H1 (cell line): ENCODE results near the gene ZNF598. TPM values are rescaled to one million over a fixed set of nuclear protein-coding genes. Genes with fewer than 3 reads are reported as not detected.

Experiments used
- BACH1 ChIP-seq: IDR thresholded peaks from 2 replicates; pipeline ENCODE4 v1.6.1; 2012; ENCODE audit warnings: low read length, improper control_type of control experiment
- CTBP2 ChIP-seq: IDR thresholded peaks from 2 replicates; pipeline ENCODE4 v1.7.0; 2011; ENCODE audit warnings: borderline replicate concordance, mild to moderate bottlenecking, moderate library complexity, mixed read lengths, low read length; ENCODE audit not compliant: insufficient read depth, insufficient read length
- KDM1A ChIP-seq: fragments of 200-600, 300-600 bp; sonication (generic); IDR thresholded peaks from 2 replicates; pipeline ENCODE4 v1.7.1; 2016; ENCODE audit warnings: mild to moderate bottlenecking, low read length, borderline replicate concordance
- KDM4A ChIP-seq: IDR thresholded peaks from one replicate; pipeline ENCODE4 v1.7.1; 2012; ENCODE audit warnings: low read depth, mild to moderate bottlenecking, moderate library complexity, low read length, inconsistent platforms; ENCODE audit not compliant: severe bottlenecking
- SIRT6 ChIP-seq: IDR thresholded peaks from one replicate; pipeline ENCODE4 v1.7.1; 2012; ENCODE audit warnings: low read length, inconsistent platforms
- SRF ChIP-seq: IDR thresholded peaks from 2 replicates; pipeline ENCODE4 v1.6.1; 2011; ENCODE audit warnings: mild to moderate bottlenecking, low read depth, low read length, moderate library complexity
- TAF1 ChIP-seq: IDR thresholded peaks from 2 replicates; pipeline ENCODE4 v1.6.1; 2011; ENCODE audit warnings: mild to moderate bottlenecking, low read depth, low read length
- ZNF274 ChIP-seq: IDR thresholded peaks from 2 replicates; pipeline ENCODE4 v1.7.0; 2012; ENCODE audit warnings: low read length, borderline replicate concordance; ENCODE audit errors: extremely low read depth
- polyA plus RNA-seq, 7 experiments: library from polyadenylated mRNA; depleted of rRNA in 3 of 7; stranded (reverse) in 5 of 7; unstranded in 2 of 7; fragments of >200 nt in 5 of 7; fragments of 200-250 nt in 2 of 7; gene quantifications; 1 replicate in 5 of 7; 2 replicates in 1 of 7; 4 replicates in 1 of 7; pipeline versions ENCODE4 v1.2.1 to v1.2.3, GENCODE V29; 2011 to 2013; ENCODE audit warnings: missing spikeins in 2 of 7, mixed read lengths in 2 of 7
- total RNA-seq: library from RNA; stranded (reverse); fragmentation: NEBNext Ultra II Directional; extraction: Animal tissue kit (Norgen Biotek cat#: 25700); gene quantifications from 2 replicates; pipeline ENCODE4 v1.2.1, GENCODE V29; 2021
- TF ChIP-seq, protein P1 (sequence below): fragments of 300-600 bp; sonication (generic); IDR thresholded peaks from 2 replicates; pipeline ENCODE4 v1.7.1; 2012; ENCODE audit warnings: low read length, moderate library complexity, mild to moderate bottlenecking, inconsistent platforms; ENCODE audit not compliant: insufficient replicate concordance
- TF ChIP-seq, protein P2 (sequence below): IDR thresholded peaks from 2 replicates; pipeline ENCODE4 v1.6.1; 2012; ENCODE audit warnings: inconsistent platforms

The ZNF598 gene
- total and polyA plus RNA-seq, 2 of the 8 experiments (the other 6 are each of a cell fraction or from before 2014, with no cell fraction given), result 29.3 to 47.6 TPM

GRCh38 chr16:1991948-1992703 is 17.5 kb downstream of the ZNF598 start (continued):
- TF ChIP-seq, protein P1, sequence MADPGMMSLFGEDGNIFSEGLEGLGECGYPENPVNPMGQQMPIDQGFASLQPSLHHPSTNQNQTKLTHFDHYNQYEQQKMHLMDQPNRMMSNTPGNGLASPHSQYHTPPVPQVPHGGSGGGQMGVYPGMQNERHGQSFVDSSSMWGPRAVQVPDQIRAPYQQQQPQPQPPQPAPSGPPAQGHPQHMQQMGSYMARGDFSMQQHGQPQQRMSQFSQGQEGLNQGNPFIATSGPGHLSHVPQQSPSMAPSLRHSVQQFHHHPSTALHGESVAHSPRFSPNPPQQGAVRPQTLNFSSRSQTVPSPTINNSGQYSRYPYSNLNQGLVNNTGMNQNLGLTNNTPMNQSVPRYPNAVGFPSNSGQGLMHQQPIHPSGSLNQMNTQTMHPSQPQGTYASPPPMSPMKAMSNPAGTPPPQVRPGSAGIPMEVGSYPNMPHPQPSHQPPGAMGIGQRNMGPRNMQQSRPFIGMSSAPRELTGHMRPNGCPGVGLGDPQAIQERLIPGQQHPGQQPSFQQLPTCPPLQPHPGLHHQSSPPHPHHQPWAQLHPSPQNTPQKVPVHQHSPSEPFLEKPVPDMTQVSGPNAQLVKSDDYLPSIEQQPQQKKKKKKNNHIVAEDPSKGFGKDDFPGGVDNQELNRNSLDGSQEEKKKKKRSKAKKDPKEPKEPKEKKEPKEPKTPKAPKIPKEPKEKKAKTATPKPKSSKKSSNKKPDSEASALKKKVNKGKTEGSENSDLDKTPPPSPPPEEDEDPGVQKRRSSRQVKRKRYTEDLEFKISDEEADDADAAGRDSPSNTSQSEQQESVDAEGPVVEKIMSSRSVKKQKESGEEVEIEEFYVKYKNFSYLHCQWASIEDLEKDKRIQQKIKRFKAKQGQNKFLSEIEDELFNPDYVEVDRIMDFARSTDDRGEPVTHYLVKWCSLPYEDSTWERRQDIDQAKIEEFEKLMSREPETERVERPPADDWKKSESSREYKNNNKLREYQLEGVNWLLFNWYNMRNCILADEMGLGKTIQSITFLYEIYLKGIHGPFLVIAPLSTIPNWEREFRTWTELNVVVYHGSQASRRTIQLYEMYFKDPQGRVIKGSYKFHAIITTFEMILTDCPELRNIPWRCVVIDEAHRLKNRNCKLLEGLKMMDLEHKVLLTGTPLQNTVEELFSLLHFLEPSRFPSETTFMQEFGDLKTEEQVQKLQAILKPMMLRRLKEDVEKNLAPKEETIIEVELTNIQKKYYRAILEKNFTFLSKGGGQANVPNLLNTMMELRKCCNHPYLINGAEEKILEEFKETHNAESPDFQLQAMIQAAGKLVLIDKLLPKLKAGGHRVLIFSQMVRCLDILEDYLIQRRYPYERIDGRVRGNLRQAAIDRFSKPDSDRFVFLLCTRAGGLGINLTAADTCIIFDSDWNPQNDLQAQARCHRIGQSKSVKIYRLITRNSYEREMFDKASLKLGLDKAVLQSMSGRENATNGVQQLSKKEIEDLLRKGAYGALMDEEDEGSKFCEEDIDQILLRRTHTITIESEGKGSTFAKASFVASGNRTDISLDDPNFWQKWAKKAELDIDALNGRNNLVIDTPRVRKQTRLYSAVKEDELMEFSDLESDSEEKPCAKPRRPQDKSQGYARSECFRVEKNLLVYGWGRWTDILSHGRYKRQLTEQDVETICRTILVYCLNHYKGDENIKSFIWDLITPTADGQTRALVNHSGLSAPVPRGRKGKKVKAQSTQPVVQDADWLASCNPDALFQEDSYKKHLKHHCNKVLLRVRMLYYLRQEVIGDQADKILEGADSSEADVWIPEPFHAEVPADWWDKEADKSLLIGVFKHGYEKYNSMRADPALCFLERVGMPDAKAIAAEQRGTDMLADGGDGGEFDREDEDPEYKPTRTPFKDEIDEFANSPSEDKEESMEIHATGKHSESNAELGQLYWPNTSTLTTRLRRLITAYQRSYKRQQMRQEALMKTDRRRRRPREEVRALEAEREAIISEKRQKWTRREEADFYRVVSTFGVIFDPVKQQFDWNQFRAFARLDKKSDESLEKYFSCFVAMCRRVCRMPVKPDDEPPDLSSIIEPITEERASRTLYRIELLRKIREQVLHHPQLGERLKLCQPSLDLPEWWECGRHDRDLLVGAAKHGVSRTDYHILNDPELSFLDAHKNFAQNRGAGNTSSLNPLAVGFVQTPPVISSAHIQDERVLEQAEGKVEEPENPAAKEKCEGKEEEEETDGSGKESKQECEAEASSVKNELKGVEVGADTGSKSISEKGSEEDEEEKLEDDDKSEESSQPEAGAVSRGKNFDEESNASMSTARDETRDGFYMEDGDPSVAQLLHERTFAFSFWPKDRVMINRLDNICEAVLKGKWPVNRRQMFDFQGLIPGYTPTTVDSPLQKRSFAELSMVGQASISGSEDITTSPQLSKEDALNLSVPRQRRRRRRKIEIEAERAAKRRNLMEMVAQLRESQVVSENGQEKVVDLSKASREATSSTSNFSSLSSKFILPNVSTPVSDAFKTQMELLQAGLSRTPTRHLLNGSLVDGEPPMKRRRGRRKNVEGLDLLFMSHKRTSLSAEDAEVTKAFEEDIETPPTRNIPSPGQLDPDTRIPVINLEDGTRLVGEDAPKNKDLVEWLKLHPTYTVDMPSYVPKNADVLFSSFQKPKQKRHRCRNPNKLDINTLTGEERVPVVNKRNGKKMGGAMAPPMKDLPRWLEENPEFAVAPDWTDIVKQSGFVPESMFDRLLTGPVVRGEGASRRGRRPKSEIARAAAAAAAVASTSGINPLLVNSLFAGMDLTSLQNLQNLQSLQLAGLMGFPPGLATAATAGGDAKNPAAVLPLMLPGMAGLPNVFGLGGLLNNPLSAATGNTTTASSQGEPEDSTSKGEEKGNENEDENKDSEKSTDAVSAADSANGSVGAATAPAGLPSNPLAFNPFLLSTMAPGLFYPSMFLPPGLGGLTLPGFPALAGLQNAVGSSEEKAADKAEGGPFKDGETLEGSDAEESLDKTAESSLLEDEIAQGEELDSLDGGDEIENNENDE, result no peak
- TF ChIP-seq ZNF274 (no peak), SRF (no peak), SIRT6 (no peak), KDM1A (no peak), TAF1 (no peak), CTBP2 (no peak), KDM4A (peak; percentile 96), BACH1 (no peak)
- TF ChIP-seq, protein P2, sequence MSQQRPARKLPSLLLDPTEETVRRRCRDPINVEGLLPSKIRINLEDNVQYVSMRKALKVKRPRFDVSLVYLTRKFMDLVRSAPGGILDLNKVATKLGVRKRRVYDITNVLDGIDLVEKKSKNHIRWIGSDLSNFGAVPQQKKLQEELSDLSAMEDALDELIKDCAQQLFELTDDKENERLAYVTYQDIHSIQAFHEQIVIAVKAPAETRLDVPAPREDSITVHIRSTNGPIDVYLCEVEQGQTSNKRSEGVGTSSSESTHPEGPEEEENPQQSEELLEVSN, result peak; percentile 94
